Stimulated activated CD4-positive, alpha-beta T cell treated with anti-CD3 and anti-CD28 coated beads, Interleukin-1b, Interleukin-23, amount 100 ng/mL, for 1 hour (primary cell): Measurements from ENCODE around the gene RANGAP1.
A peak's percentile ranks its signal among the peaks of the same experiment; 100 is the strongest.
"Not testable (repeated sequence)": the region's sequence is repeated elsewhere in the genome, so short reads cannot be mapped to it uniquely, and the experiment has no call there.

Experiments used
- DNase-seq, 2 donors: peaks; one replicate each; pipeline ENCODE4 v3.0.0-alpha.2; 2020; ENCODE audit warnings: low read depth in 2 of 2

RANGAP1 gene

DNA sequence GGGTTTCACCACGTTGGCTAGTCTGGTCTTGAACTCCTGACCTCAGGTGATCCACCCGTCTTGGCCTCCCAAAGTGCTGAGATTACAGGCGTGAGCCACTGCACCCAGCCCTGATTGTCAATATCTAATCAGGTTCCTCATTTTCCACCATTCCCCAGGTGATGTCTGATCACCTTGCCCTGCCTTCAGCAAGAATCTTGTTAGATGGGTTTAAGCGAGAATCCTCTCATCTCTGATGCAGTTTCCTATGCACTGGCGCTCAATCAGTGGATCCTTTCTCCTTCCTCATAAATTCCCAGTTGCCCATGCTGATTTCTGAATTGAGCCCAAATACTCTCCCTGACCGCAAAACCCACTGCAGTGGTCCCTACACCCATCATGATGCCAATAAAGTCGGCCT lies 14.7 kb upstream of the RANGAP1 start:
- no peak for DNase-seq

DNA sequence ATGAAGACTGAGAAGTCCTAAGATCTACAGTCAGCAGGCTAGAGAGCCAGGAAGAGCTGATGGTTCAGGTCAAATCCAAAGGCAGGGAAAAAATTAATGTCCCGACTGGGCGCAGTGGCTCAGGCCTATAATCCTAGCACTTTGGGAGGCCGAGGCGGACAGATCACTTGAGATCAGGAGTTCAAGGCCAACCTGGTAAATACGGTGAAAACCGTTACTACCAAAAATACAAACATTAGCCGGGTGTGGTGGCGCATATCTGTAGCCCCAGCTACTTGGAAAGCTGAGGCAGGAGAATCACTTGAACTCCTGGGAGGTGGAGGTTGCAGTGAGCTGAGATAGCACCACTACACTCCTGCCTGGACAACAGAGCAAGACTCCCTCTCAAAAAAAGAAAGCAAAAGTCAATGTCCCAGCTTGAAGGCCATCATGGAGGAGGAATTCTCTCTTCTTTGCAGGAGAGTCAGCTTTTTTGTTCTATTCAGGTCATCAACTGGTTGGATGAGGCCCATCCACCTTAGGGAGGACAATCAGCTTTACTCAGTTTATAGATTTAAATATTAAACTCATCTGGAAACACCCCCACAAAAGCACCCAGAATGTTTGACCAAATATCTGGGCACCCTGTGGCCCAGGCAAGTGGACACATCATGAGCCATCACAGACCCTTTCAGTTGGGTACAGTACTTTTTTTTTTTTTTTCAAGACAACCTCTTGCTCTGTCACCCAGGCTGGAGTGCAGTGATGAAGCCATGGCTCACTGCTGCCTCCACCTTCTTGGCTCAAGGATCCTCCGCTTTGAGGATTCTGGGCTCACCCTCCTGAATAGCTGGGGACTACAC lies 11.1 kb upstream of the RANGAP1 start:
- DNase-seq = no peak

DNA sequence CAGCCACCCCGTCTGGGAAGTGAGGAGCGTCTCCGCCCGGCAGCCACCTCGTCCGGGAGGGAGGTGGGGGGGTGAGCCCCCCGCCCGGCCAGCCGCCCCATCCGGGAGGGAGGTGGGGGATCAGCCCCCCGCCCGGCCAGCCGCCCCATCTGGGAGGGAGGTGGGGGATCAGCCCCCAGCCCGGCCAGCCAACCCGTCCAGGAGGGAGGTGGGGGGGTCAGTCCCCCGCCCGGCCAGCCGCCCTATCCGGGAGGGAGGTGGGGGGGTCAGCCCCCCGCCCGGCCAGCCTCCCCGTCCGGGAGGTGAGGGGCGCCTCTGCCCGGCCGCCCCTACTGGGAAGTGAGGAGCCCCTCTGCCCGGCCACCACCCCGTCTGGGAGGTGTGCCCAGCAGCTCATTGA lies 8.8 kb upstream of the RANGAP1 start:
- DNase-seq = not testable (repeated sequence)

DNA sequence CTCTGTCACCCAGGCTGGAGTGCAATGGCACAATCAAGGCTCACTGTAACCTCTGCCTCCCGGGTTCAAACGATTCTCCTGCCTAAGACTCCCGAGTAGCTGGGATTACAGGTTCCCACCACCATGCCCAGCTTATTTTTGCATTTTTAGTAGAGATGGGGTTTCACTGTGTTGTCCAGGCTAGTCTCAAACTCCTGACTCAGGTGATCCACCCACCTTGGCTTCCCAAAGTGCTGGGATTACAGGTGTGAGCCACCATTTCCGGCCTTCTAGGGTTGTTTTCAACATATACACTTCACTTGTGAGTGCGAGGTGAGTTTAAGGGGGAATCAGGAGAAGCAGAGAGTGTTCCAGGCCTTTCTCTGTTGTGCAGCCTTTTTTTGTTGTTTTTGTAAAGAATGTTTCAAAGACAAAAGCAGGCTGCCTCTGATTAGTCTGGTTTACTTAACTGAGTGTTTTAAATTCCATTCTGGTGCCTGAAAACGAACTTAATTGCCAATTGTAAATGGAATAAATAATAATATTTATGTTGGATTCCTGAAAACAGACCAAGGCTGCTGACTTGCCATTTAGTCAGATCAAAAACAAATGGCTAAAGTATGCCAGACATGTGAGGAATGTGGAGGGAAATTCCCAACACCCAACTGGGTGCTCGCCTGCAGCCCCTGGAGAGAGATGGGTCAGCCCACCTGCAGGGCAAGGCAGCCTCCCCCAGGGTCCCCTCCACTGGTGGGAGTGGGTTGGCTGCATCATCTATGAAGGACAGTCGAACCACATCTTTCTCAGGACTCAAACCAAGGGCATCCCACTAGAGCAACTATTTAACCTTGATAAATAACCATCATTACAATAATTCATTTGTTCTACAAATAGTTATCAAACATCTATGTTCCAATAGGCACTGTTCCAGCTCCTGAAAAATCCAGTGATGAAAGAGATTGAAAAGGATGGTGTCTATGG lies 4.6 kb upstream of the RANGAP1 start:
- no peak for DNase-seq

DNA sequence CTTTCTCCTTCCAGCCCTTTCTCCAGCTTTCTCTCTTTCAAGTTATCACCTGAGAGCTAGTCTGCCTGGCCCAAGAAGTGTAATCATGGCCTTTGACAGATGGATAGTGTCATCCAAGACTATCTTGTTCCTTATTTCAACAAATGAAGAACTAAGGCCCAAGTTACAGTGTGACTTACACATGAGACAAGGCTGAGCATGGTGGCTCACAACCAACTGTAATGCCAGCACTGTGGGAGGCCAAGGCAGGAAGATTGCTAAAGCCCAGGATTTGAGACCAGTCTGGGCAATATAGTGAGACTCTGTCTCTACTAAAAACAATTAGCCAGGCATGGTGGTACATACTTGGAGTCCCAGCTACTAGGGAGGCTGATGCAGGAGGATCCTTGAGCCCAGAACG lies 3.7 kb upstream of the RANGAP1 start:
- DNase-seq = no peak

DNA sequence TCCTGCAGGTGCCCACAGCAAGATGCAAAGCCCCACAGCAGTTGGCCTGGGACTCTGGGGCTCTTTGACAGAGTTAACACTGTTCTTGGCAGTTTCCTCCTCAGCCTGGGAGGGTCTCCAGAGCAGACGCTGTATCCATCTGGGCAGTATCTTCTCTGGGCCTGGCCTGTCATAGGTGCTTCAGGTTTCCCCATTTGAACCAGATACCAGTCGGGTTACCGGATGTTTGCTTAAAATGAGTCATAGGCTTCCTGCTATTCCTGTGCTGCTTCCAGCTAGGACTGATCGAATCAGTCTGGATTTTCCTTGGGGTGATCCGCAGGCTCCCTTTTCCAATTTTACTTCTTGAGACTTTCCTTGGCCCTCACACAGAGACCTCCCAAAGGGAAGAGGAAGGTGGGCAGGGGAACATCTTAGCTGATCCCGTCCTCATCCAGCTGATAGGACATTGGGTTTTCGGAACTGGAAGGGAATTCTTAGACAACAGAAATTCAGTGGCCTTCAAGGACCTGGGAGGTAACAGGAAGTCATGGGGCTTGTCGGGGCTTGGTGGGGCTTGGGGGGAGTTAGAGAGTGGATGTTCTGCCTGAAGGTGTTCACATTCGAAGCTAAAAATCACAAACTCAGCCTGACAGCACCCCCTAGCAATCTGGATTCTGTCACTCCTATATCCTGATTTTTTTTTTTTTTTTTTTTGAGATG lies 2.4 kb upstream of the RANGAP1 start:
- DNase-seq = no peak

DNA sequence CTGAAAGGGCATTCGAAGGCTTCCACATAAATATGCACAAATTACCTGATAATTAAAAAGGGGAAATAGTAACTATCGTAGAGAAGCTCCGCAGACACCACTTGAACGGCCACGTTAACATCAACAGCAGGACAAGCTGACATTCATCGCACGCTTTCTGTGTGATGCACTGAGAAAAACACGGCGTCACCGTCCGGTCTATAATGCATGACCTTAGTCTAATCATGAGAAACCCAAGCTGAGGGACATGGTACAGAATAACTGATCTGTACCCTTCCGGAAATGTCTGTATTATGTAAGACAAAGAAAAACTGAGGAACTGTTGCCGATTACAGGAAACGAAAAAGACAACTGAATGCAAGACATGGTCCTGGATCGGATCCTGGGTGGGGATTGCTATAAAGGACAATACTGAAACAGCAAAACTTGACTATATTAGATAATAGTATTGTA lies 678 bp upstream of the RANGAP1 start:
- peak in 1 of 2 donors; percentile 19 for DNase-seq

DNA sequence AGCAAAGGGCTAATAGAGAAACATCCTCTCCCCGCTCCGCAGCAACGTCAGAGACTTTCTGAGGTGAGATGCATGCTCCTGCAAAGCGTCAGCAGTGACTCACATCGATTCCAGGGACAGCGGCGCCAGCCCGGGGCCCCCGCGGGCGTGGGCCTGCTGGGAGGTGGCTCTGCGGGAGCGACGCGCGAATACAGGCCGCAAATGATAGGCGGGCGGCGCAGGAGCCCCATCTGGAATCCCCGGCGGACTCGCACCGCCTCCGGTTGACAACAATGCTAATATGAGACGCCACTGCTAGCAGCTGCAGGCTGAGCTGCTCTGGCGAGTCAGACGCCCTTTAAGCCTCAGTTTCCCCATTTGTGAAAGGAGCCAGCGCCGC lies 557 bp downstream of the RANGAP1 start:
- peak; percentile 54 to 69 for DNase-seq

DNA sequence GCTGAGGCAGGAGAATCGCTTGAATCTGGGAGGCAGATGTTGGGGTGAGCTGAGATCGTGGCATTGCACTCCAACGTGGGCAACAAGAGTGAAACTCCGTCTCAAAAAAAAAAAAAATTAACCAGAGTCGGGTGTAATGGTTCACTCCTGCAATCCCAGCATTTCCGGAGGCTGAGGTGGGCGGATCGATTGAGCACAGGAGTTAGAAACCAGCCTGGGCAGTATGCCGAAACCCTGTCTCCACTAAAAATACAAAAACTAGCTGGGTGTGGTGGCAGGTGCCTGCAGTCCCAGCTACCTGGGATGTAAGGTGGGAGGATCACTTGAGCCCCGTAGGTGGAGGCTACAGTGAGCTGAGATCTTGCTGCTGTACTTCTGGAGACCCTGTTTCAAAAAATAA lies 1.5 kb downstream of the RANGAP1 start:
- no peak for DNase-seq

DNA sequence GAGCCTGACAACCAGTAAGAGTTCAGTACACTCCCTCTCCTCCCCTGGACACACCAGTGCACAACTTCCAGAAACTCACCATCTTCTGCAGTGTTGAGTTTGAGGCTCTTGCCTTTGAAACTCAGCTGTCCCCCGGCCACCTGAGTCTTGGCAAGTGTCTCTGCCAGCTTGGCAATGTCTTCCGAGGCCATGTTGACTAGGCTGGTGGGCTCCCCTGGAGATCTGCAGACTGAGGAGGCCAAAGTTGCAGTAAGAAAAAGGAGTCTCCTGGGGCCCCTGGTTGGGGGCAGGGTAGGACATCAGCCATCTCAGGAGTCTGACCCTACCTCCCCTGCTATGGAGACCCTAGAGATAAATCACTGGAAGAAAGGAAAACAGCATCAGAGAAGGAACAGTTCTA lies 5.1 kb downstream of the RANGAP1 start:
- no peak for DNase-seq

DNA sequence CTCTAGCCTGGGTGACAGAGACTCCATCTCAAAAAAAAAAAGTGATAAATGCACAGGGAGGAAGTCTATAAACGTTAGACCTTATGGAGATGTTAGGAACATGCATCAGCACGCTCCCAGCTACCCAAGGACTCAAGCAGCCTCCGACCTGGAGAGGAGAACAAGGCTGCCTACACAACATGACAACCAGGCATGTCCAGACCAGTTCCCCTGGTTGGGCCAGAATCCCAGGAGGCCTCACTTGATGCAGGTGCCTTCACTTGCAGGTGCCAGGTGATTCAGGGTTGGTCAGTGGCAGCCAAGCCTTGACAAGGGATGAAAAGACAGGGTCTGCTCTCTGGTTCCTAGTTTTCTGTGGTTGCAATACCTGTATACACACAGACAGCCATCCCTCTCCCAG lies 5.9 kb downstream of the RANGAP1 start:
- DNase-seq = no peak

DNA sequence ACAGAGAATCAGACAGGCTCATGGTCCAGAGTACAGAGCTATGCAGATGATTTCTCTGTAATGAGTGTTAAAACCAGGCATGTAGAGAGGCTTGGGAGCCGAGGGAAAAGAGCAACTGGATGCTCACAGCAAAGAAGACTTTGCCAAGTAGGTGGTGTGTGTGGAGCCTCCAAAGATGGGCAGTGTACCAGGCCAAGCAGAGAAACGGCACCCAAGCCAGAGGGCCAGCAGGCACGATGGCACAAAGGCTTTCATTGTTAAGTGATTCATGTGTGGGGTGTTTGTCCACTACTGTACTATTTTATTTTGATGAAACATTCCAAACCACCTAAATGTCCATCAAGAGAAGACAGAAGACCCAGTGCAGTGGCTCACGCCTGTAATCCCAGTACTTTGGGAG lies 11.1 kb downstream of the RANGAP1 start:
- no peak for DNase-seq

DNA sequence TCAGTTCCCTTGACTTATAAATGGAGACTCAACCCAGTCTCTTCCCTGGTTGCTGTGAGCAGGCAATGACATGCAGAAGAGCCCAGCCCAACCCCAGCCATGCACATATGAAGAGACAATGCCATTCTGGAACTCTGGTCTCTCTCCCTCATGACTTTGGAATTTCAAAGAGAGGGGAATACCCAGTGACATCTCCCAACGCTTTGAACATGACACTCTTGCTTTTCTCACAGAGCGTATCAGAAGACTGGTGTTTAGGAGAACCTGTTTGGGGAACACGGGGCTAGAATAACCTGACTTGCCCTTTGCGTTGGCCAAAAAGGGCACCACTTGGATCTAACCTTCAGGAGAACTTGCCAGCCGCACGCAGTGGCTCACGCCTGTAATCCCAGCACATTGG lies 12.9 kb downstream of the RANGAP1 start:
- DNase-seq = no peak

DNA sequence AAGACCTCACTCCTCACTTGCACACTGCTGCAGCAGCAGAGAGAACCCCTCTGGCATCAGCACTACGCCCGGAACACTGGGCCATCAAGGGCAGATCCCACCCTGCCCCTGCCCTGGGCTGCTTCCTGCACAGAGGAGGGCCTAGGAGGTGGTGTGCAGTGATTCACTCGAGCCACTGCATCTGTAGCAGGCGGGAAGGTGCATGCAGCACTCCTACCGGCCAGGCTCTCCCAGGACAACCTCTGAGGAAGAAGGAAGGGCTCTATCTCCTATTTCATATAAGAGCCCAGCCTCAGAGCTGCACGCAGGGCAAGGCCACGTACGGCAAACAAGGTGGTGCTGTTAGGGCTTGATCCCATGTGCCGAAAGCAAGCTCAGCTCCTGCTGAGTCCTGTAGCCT lies 14.2 kb downstream of the RANGAP1 start:
- DNase-seq = no peak

DNA sequence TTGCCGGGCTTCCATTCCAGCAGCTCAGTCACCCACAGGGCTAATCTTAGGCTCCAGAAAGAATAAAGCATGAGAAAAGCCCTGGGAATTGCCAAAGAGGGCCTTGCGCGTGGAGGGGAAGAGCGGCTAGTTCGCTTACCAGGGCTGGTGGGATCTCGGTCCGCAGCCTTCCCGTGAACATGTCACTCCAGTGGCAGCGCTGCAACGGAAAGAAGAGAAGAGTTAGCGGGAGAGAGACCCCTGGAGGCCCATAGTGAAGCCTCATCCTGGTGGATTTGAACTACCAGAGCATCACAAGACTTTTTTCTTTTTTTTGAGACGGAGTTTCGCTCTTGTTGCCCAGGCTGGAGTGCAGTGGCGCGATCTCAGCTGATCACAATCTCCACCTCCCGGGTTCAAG lies 18.0 kb downstream of the RANGAP1 start:
- DNase-seq = no peak

DNA sequence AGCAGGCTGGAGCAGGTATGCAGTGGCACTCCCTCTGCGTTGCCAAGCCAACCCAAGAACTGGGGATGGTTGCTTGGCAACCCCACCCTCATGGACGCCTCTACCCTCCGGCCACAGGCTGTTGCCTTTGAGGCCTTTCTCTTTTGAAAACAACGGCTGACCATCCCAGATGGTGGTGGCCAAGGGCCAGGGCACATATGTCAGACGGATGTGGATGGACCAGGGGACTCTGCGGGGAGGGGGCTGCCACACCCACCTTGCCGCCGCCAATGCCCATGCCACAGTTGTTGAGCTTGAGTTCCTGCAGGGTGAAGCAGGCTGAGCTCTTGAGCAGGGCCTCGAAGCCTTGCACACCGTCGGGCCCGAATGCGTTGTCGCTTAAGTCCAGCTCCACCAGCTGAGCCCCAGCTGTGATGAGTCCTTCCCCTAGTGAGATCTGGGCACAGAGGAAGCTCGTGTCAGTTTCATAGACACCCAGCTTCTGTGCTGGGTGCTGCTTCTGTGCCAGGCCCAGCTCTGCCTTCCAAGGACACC lies 21.5 kb downstream of the RANGAP1 start:
- no peak for DNase-seq

DNA sequence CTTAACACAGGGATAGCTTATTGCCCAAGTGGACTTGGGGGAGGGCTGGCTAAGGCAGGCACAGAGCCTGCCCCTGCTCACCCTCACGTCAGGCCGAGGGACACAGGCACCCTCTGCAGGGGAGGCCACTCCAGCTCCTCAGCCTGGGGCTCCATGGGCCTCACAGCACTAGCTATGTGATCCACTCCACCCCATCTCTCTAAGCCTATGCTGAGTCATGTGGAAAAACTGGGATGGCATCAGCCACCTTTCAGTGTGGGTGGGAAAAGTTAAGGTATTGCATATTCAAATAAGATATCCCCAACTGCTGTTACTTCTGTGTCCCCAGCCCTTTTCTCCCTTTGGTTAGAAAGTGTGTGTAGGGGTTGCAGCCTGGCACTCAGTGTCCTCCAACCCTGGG lies 22.3 kb downstream of the RANGAP1 start:
- no peak for DNase-seq

DNA sequence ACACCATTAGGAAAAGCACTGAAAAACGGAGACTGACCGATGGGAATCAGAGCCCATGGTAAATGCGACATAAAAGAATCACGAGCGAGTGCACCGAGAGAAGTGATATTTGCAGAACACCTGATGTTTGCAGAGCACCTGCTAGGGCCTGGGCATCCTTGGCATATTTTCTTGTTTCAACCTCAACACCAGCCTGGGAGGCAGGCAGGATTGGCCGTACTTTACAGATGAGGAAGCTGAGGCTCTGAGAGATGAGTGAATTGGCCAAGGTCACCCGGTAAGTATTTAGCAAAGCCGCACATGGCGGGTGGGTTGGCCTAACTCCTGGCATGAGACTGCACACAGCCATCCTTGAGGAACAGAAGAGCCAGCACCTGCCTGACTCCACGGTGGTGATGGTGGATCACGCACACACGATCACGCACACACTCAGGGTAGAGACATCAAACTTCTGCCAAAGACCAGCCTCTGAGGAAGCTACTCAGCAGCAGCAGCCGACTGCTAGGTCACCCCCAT lies 23.7 kb downstream of the RANGAP1 start:
- DNase-seq = no peak

DNA sequence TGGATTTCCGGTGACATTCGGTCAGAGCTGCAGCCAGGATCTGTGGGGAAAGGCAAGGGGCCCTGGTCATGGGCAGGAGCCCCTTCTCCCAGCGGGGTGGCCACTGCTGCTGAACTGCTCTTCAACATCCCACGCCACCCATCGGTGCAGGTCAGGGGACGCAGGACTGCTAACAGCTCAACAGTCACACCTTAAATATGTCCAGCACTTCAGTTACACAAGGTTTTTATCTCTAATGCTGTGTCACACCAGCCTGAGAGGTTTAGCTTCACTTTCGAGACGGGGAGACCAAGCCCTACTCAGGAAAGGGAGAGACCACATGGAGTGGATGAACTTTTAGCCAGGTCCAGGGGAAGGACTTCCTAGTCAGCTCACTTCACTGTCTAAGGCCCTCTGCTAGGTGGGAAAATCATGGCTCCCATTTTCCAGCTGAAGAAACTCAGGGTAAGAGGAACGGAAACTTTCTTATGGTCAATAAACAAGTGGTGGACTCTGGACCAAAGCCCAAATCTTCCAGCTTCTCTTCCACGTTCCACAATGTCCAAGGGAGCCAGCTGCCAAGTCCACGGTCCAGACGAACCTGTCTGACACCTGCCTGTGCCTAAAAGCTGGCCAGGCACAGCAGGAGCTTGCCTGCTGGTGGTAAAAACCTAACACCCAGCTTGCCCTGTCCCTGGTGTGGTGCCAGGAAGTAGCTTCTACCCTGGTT lies 24.3 kb downstream of the RANGAP1 start:
- DNase-seq = no peak

DNA sequence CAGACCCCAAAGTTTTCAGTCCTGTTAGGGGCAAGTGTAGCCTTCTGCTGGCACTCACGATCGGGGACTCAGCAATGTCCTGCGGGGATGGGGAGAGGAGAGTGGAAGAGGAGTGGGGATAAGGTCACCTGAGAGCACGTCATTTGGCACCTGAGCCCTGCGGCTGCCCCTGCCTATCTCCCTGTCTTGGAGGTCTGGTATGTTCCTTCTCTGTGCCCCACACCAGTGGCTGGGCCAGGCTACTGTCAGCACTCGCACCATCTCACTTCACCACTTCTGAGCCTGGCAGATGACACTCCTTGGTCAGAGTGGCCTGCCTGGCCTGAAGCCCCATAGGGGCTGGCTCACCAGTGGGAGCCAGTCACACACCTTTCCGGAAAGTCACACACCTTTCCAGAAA lies 25.1 kb downstream of the RANGAP1 start:
- DNase-seq = no peak

DNA sequence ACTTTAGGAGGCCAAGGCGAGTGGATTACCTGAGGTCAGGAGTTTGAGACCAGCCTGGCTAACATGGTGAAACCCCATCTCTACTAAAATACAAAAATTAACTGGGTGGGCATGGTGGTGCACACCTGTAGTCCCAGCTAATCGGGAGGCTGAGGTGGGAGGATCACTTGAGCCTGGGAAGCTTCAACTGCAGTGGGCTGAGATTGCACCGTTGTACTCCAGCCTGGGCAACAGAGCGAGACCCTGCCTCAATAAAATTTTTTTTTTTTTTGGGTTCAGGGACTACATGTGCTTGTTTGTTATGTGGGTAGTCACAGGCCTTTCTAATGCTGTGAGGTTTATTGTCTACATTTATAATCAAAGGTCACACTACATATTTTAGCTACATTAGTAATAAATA lies 26.2 kb downstream of the RANGAP1 start:
- not testable (repeated sequence) for DNase-seq
